ENCODE results near the gene TPM1.
"Not testable (repeated sequence)": the region's sequence is repeated elsewhere in the genome, so short reads cannot be mapped to it uniquely, and the experiment has no call there.

- TF ChIP-seq POLR2A, CTCF (IDR thresholded peaks at IDR 0.05): not testable (repeated sequence)
These were observed 48.9 kb upstream of the TPM1 start for GRCh38 chr15:62993632-62994031.

All from prostate gland (tissue), 2 donors.